ENCODE data around the gene CABP1. TPM values are rescaled to one million over a fixed set of nuclear protein-coding genes. Genes with fewer than 3 reads are reported as not detected.
"Not testable (repeated sequence)": the region's sequence is repeated elsewhere in the genome, so short reads cannot be mapped to it uniquely, and the experiment has no call there.

The CABP1 gene
- total and polyA plus RNA-seq, 2 donors (not counting 1 experiment from before 2014, with no cell fraction given): not detected

DNA sequence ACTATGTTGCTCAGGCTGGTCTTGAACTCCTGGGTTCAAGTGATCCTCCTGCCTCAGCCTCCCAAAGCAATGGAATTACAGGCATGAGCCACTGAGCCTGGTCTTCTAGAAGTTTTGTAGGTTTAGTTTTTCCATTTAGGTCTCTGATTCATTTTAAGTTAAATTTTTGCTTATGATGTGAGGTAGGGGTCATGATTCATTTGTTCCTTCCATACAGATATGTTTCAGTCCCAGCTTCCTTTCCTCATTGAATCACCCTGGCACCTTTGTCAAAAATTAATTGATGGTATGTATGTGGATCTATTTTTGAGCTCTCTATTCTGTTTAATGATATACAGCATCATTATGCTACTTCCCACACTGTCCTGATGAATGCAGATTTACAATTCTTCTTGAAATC is 25.6 kb upstream of the CABP1 start:
- Mint-ChIP-seq H3K27ac (no peak overlapping the region), H3K9me3 (ENCODE audit: insufficient read depth) (no peaks in the 10 kb centered on the region), H3K4me1 (no peaks in the 10 kb centered on the region), H3K4me3 (no peak overlapping the region), H3K27me3 (peaks cover 25% of the 10 kb centered on the region)
- no peak overlapping the region for H2AFZ ChIP-seq (ENCODE audit: insufficient read depth, low read depth, low read length, poor library complexity, severe bottlenecking)
- no peak overlapping the region for H3K27ac ChIP-seq (ENCODE audit: low read length in 2 of 2)
- H3K9me3 ChIP-seq (ENCODE audit: control extremely low read depth in 1 of 3, control insufficient read depth in 2 of 3, insufficient read depth in 1 of 3, low read length in 2 of 3): peaks cover 0 to 4% (median 0%) of the 10 kb centered on the region in 3 donors
- peaks cover 0 to 23% (median 6%) of the 10 kb centered on the region in 4 experiments for H3K27me3 ChIP-seq (replicated peaks in 1 of 4; ENCODE audit: control extremely low read depth in 1 of 4, control insufficient read depth in 3 of 4, insufficient read depth in 4 of 4, low read length in 3 of 4)
- no peak overlapping the region for H3K4me3 ChIP-seq (ENCODE audit: control extremely low read depth in 1 of 5, extremely low read depth in 1 of 5, insufficient read depth in 1 of 5, low read depth in 2 of 5, low read length in 4 of 5)
- no peaks in the 10 kb centered on the region for H4K20me1 ChIP-seq (ENCODE audit: control insufficient read depth, insufficient read depth, low read length, poor library complexity, severe bottlenecking)
- H3K9ac ChIP-seq (ENCODE audit: low read length): no peak overlapping the region
- no peaks in the 10 kb centered on the region for H3K79me2 ChIP-seq (ENCODE audit: control insufficient read depth, insufficient read depth, low read length)
- TF ChIP-seq, protein P1, sequence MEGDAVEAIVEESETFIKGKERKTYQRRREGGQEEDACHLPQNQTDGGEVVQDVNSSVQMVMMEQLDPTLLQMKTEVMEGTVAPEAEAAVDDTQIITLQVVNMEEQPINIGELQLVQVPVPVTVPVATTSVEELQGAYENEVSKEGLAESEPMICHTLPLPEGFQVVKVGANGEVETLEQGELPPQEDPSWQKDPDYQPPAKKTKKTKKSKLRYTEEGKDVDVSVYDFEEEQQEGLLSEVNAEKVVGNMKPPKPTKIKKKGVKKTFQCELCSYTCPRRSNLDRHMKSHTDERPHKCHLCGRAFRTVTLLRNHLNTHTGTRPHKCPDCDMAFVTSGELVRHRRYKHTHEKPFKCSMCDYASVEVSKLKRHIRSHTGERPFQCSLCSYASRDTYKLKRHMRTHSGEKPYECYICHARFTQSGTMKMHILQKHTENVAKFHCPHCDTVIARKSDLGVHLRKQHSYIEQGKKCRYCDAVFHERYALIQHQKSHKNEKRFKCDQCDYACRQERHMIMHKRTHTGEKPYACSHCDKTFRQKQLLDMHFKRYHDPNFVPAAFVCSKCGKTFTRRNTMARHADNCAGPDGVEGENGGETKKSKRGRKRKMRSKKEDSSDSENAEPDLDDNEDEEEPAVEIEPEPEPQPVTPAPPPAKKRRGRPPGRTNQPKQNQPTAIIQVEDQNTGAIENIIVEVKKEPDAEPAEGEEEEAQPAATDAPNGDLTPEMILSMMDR (IDR thresholded peaks at IDR 0.05): no peak
- TF ChIP-seq EZH2 (IDR thresholded peaks at IDR 0.05; ENCODE audit: borderline replicate concordance, insufficient read depth, low read depth, low read length, poor library complexity, severe bottlenecking): no peak
- intact Hi-C loops (cut with micrococcal nuclease): no loop called here
- H3K36me3 ChIP-seq (replicated peaks in 1 of 2; ENCODE audit: control extremely low read depth in 1 of 2, control insufficient read depth in 1 of 2, extremely low read depth in 1 of 2, insufficient read depth in 2 of 2, low read length in 1 of 2): no peaks in the 10 kb centered on the region
- H3K4me1 ChIP-seq (ENCODE audit: control insufficient read depth in 2 of 2, insufficient read depth in 2 of 2, low read length in 2 of 2): no peaks in the 10 kb centered on the region
- POLR2A ChIA-PET: no interaction called here
- ATAC-seq (ENCODE audit: low read depth) (no peak), DNase-seq (no peak)
- no peak overlapping the region for H3K4me2 ChIP-seq (replicated peaks; ENCODE audit: low read depth, low read length, poor library complexity, severe bottlenecking)
- CTCF ChIA-PET: no interaction called here

DNA sequence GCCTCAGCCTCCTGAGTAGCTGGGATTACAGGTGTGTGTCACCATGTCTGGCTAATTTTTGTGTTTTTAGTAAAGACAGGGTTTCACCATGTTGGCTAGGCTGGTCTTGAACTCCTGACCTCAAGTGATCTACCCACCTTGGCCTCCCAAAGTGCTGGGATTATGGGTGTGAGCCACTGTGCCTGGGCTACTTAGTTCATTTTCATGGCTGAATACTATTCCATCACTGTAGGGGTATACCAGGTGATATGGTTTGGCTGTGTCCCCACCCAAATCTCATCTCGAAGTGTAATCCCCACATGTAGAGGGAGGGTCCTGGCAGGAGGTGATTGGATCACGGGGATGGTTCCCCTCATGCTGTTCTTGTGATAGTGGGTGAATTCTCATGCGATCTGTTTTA is 23.2 kb upstream of the CABP1 start:
- H3K9ac ChIP-seq (ENCODE audit: low read length); H3K4me1 Mint-ChIP-seq; H3K4me1 ChIP-seq (ENCODE audit: control insufficient read depth in 2 of 2, insufficient read depth in 2 of 2, low read length in 2 of 2); H3K9me3 Mint-ChIP-seq (ENCODE audit: insufficient read depth); H3K4me3 ChIP-seq (ENCODE audit: control extremely low read depth in 1 of 5, extremely low read depth in 1 of 5, insufficient read depth in 1 of 5, low read depth in 2 of 5, low read length in 4 of 5); H3K4me3 Mint-ChIP-seq; H3K27ac Mint-ChIP-seq; H3K27ac ChIP-seq (ENCODE audit: low read length in 2 of 2); POLR2A ChIA-PET; H3K79me2 ChIP-seq (ENCODE audit: control insufficient read depth, insufficient read depth, low read length); H3K36me3 ChIP-seq (replicated peaks in 1 of 2; ENCODE audit: control extremely low read depth in 1 of 2, control insufficient read depth in 1 of 2, extremely low read depth in 1 of 2, insufficient read depth in 2 of 2, low read length in 1 of 2); ATAC-seq (ENCODE audit: low read depth); intact Hi-C loops (cut with micrococcal nuclease); H3K4me2 ChIP-seq (replicated peaks; ENCODE audit: low read depth, low read length, poor library complexity, severe bottlenecking); H2AFZ ChIP-seq (ENCODE audit: insufficient read depth, low read depth, low read length, poor library complexity, severe bottlenecking); DNase-seq; CTCF ChIA-PET; H3K9me3 ChIP-seq (ENCODE audit: control extremely low read depth in 1 of 3, control insufficient read depth in 2 of 3, insufficient read depth in 1 of 3, low read length in 2 of 3); H4K20me1 ChIP-seq (ENCODE audit: control insufficient read depth, insufficient read depth, low read length, poor library complexity, severe bottlenecking): not testable (repeated sequence)
- no CpG with 5 or more reads among the region's 3 CpGs for WGBS (ENCODE audit: insufficient coverage)
- H3K27me3 ChIP-seq (replicated peaks in 1 of 4; ENCODE audit: control extremely low read depth in 1 of 4, control insufficient read depth in 3 of 4, insufficient read depth in 4 of 4, low read length in 3 of 4): peaks cover 0 to 34% (median 10%) of the 10 kb centered on the region in 4 experiments
- H3K27me3 Mint-ChIP-seq: peaks cover 32% of the 10 kb centered on the region

- POLR2A ChIA-PET; H2AFZ ChIP-seq (ENCODE audit: insufficient read depth, low read depth, low read length, poor library complexity, severe bottlenecking); CTCF ChIA-PET; H3K9ac ChIP-seq (ENCODE audit: low read length); intact Hi-C loops (cut with micrococcal nuclease); H3K9me3 Mint-ChIP-seq (ENCODE audit: insufficient read depth); H3K9me3 ChIP-seq (ENCODE audit: control extremely low read depth in 1 of 3, control insufficient read depth in 2 of 3, insufficient read depth in 1 of 3, low read length in 2 of 3); H3K4me1 ChIP-seq (ENCODE audit: control insufficient read depth in 2 of 2, insufficient read depth in 2 of 2, low read length in 2 of 2); ATAC-seq (ENCODE audit: low read depth); H4K20me1 ChIP-seq (ENCODE audit: control insufficient read depth, insufficient read depth, low read length, poor library complexity, severe bottlenecking); H3K4me1 Mint-ChIP-seq; H3K4me2 ChIP-seq (replicated peaks; ENCODE audit: low read depth, low read length, poor library complexity, severe bottlenecking); H3K27ac ChIP-seq (ENCODE audit: low read length in 2 of 2); H3K27ac Mint-ChIP-seq; H3K79me2 ChIP-seq (ENCODE audit: control insufficient read depth, insufficient read depth, low read length); DNase-seq; H3K4me3 Mint-ChIP-seq; H3K4me3 ChIP-seq (ENCODE audit: control extremely low read depth in 1 of 5, extremely low read depth in 1 of 5, insufficient read depth in 1 of 5, low read depth in 2 of 5, low read length in 4 of 5); H3K36me3 ChIP-seq (replicated peaks in 1 of 2; ENCODE audit: control extremely low read depth in 1 of 2, control insufficient read depth in 1 of 2, extremely low read depth in 1 of 2, insufficient read depth in 2 of 2, low read length in 1 of 2): not testable (repeated sequence)
- peaks cover 32% of the 10 kb centered on the region for H3K27me3 Mint-ChIP-seq
- H3K27me3 ChIP-seq (replicated peaks in 1 of 4; ENCODE audit: control extremely low read depth in 1 of 4, control insufficient read depth in 3 of 4, insufficient read depth in 4 of 4, low read length in 3 of 4): peaks cover 0 to 32% (median 10%) of the 10 kb centered on the region in 4 experiments
- 100% methylated on average over 1 of the region's 4 CpGs for WGBS (ENCODE audit: insufficient coverage)
Measured at GRCh38 chr12:120617767-120618166, 22.7 kb upstream of the CABP1 start.

Measured in B cell (primary cell).